Inflammatory macrophage (primary cell): ENCODE results near the gene MYOM3.
"Not testable (repeated sequence)": the region's sequence is repeated elsewhere in the genome, so short reads cannot be mapped to it uniquely, and the experiment has no call there.

ENCODE experiments used
- DNase-seq, 2 donors: peaks; one replicate each; pipeline ENCODE4 v3.0.0-alpha.2; 2020 to 2022

The MYOM3 gene

GRCh38 chr1:24022581-24023361 is 89.2 kb downstream of the MYOM3 start:
- DNase-seq: no peak

GRCh38 chr1:24021403-24022266 is 90.3 kb downstream of the MYOM3 start:
- DNase-seq: no peak

GRCh38 chr1:24020470-24020869 is 91.5 kb downstream of the MYOM3 start:
- no peak for DNase-seq

- DNase-seq: no peak
Measured at GRCh38 chr1:24020025-24020424, 91.9 kb downstream of the MYOM3 start.

GRCh38 chr1:24018611-24019580 is 93.0 kb downstream of the MYOM3 start:
- peak; percentile 65 to 84 for DNase-seq

- peak in 1 of 2 donors; percentile 20 for DNase-seq
Measured at GRCh38 chr1:24015221-24016210, 96.4 kb downstream of the MYOM3 start.

GRCh38 chr1:24012878-24013277 is 99.1 kb downstream of the MYOM3 start:
- DNase-seq: not testable (repeated sequence)

GRCh38 chr1:24010650-24011049 is 101.3 kb downstream of the MYOM3 start:
- DNase-seq: no peak

- DNase-seq: no peak
Measured at GRCh38 chr1:24009406-24009805, 102.5 kb downstream of the MYOM3 start.

GRCh38 chr1:24008574-24009184 is 103.3 kb downstream of the MYOM3 start:
- not testable (repeated sequence) for DNase-seq

- no peak for DNase-seq
Measured at GRCh38 chr1:24007079-24007478, 104.9 kb downstream of the MYOM3 start.
